SK-N-SH (cell line): ENCODE results near the gene MSRB2.

Source experiments
- CTCF ChIP-seq: fragments of 200-600 bp; sonication (generic); IDR thresholded peaks from 2 replicates; pipeline ENCODE4 v1.6.1; 2017; ENCODE audit warnings: antibody characterized with exemption, mild to moderate bottlenecking, moderate library complexity
- EP300 ChIP-seq, 2 experiments: IDR thresholded peaks; 2 replicates each; pipeline versions ENCODE4 v1.4.0 to v1.6.1; 2012; ENCODE audit warnings: borderline replicate concordance in 1 of 2, low read depth in 1 of 2, low read length in 1 of 2
- EZH2phosphoT487 ChIP-seq: fragments of 200-600 bp; sonication (generic); IDR thresholded peaks from 2 replicates; pipeline ENCODE4 v1.6.1; 2017; ENCODE audit warnings: low read depth, mixed run types, mild to moderate bottlenecking, antibody characterized with exemption, moderate library complexity, borderline replicate concordance
- MEF2A ChIP-seq: IDR thresholded peaks from 2 replicates; pipeline ENCODE4 v1.4.0; 2012; ENCODE audit warnings: low read depth, borderline replicate concordance
- NFIC ChIP-seq: IDR thresholded peaks from 2 replicates; pipeline ENCODE4 v1.4.0; 2012; ENCODE audit warnings: borderline replicate concordance
- NRF1 ChIP-seq: IDR thresholded peaks from 2 replicates; pipeline ENCODE4 v1.6.1; 2012; ENCODE audit warnings: low read depth, mild to moderate bottlenecking, low read length
- USF1 ChIP-seq: IDR thresholded peaks from 2 replicates; pipeline ENCODE4 v1.4.0; 2012; ENCODE audit warnings: low read depth, borderline replicate concordance

GRCh38 chr10:23139677-23140076, 44.3 kb downstream of the MSRB2 start:
- no peak for TF ChIP-seq NFIC
- TF ChIP-seq EP300 (IDR thresholded peaks at IDR 0.05; ENCODE audit: borderline replicate concordance in 1 of 2, low read depth in 1 of 2, low read length in 1 of 2), result no peak
- no peak for TF ChIP-seq USF1
- no peak for TF ChIP-seq CTCF
- TF ChIP-seq NRF1, result no peak
- no peak for TF ChIP-seq EZH2phosphoT487
- no peak for TF ChIP-seq MEF2A
